Measurements from ENCODE around the gene NUDT17. TPM values are rescaled to one million over a fixed set of nuclear protein-coding genes. Genes with fewer than 3 reads are reported as not detected.
"Not testable (repeated sequence)": the region's sequence is repeated elsewhere in the genome, so short reads cannot be mapped to it uniquely, and the experiment has no call there.

Gene NUDT17
- total and polyA plus RNA-seq, 9 of the 15 experiments (the other 6 are each of a cell fraction or from before 2014, with no cell fraction given): 2.1 to 10.0 (median 6.1) TPM

GRCh38 chr1:145806844-145807243 is 38.6 kb upstream of the NUDT17 start:
- H4K20me1 ChIP-seq (replicated peaks; ENCODE audit: control insufficient read depth, insufficient read depth, low read length): 0 out of 2 replicates have a peak, but pooled peaks cover 3% of the 10 kb centered on the region

GRCh38 chr1:145812977-145813810 is 32.2 kb upstream of the NUDT17 start:
- H3K79me2 ChIP-seq (ENCODE audit: control insufficient read depth, insufficient read depth, low read length); H3K9me1 ChIP-seq (ENCODE audit: control insufficient read depth, insufficient read depth, low read length); H2AFZ ChIP-seq (ENCODE audit: low read depth, low read length); H3K27ac ChIP-seq (ENCODE audit: extremely low read depth, low read depth, low read length); in situ Hi-C loops (cut with MboI); H3K4me3 ChIP-seq; intact Hi-C loops (cut with micrococcal nuclease); DNase-seq (ENCODE audit: extremely low read depth in 1 of 4, low spot score in 3 of 4); H3K9ac ChIP-seq (ENCODE audit: insufficient read depth in 1 of 2, low read depth in 2 of 2, low read length in 2 of 2); FAIRE-seq; H3K4me1 ChIP-seq (replicated peaks in 1 of 2; ENCODE audit: control insufficient read depth in 2 of 2, insufficient read depth in 2 of 2, low read length in 2 of 2); BruUV-seq (replicated peaks); H3K9me3 ChIP-seq (replicated peaks; ENCODE audit: control insufficient read depth, insufficient read depth, low read depth, low read length); H3K4me2 ChIP-seq (ENCODE audit: insufficient read depth, low read length); CTCF ChIA-PET (ENCODE audit: low intra/inter-chr PET ratio); H3K36me3 ChIP-seq (ENCODE audit: control insufficient read depth, insufficient read depth, low read length); POLR2A ChIA-PET; H4K20me1 ChIP-seq (replicated peaks; ENCODE audit: control insufficient read depth, insufficient read depth, low read length); H3K27me3 ChIP-seq (ENCODE audit: control insufficient read depth in 2 of 2, insufficient read depth in 2 of 2, low read length in 2 of 2): not testable (repeated sequence)
- 52% methylated on average over 4 of the region's 6 CpGs for WGBS (ENCODE audit: insufficient coverage, low coverage, missing lambda C conversion rate)
- ATAC-seq: peak; percentile 38; the same call in 1 of the 3 replicates

More at GRCh38 chr1:145806844-145807243, 38.6 kb upstream of the NUDT17 start:
- no peak for ATAC-seq
- CTCF ChIA-PET (ENCODE audit: low intra/inter-chr PET ratio): no interaction called here
- peaks cover 36% of the 10 kb centered on the region for H3K79me2 ChIP-seq (ENCODE audit: control insufficient read depth, insufficient read depth, low read length)
- no peaks in the 10 kb centered on the region; a peak in 1 of 5 replicates for H3K4me1 ChIP-seq (replicated peaks in 1 of 2; ENCODE audit: control insufficient read depth in 2 of 2, insufficient read depth in 2 of 2, low read length in 2 of 2)
- H3K4me3 ChIP-seq: no peak overlapping the region
- H3K27ac ChIP-seq (ENCODE audit: extremely low read depth, low read depth, low read length): no peak overlapping the region
- BruUV-seq (replicated peaks): no TSS peak
- intact Hi-C loops (cut with micrococcal nuclease) (no loop called here), in situ Hi-C loops (cut with MboI) (loop anchor here (10.0 kb wide), 1 partner anchor 312 kb away; no protein-coding TSS in a partner anchor)
- no peaks in the 10 kb centered on the region for H3K27me3 ChIP-seq (ENCODE audit: control insufficient read depth in 2 of 2, insufficient read depth in 2 of 2, low read length in 2 of 2)
- TF ChIP-seq ELK3 (CRISPR knock-in tag; IDR thresholded peaks at IDR 0.05): no peak
- WGBS (ENCODE audit: insufficient coverage, low coverage, missing lambda C conversion rate): 88% methylated on average over 7 of the region's 7 CpGs
- no peaks in the 10 kb centered on the region for H3K9me3 ChIP-seq (replicated peaks; ENCODE audit: control insufficient read depth, insufficient read depth, low read depth, low read length)
- H3K9ac ChIP-seq (ENCODE audit: insufficient read depth in 1 of 2, low read depth in 2 of 2, low read length in 2 of 2): no peak overlapping the region
- FAIRE-seq: no peak
- H3K9me1 ChIP-seq (ENCODE audit: control insufficient read depth, insufficient read depth, low read length): no peaks in the 10 kb centered on the region
- POLR2A ChIA-PET: no interaction called here
- H2AFZ ChIP-seq (ENCODE audit: low read depth, low read length): no peak overlapping the region
- H3K36me3 ChIP-seq (ENCODE audit: control insufficient read depth, insufficient read depth, low read length): peaks cover 6% of the 10 kb centered on the region; the same call in 2 of the 3 replicates
- DNase-seq (ENCODE audit: extremely low read depth in 1 of 4, low spot score in 3 of 4): no peak
- H3K4me2 ChIP-seq (ENCODE audit: insufficient read depth, low read length): no peak overlapping the region
